ENCODE results near the gene PRKD3. TPM values are rescaled to one million over a fixed set of nuclear protein-coding genes. Genes with fewer than 3 reads are reported as not detected.

PRKD3 gene
- total RNA-seq, 1 experiment from 2014 or later: 82.1 TPM

DNA sequence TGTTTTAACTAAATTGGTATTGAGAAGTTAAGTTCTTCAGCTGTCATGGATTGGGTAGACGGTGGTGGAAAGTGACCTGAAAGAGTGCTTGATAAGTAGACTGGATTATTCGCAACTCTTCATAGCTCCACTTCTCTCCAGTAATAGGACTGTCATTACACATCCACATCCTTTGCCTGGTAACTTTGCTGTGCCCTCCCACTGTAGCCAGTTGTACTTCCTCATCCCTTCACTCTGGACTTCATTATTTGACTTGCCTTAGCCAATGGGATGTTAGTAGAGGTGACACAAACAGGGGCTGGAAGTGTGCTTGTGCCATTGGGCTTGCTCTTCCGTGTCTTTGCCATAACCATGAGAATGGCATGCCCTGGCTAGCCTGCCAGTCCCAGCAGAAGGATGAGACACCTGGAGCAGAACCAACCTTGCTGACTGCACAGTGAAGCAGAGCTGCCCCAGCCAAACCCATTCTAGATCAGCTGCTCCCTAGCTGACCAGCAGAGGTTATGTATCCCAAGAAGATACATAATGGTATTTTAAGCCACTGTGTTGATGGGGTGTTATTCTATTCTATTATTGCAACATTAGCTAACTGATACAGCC is 36.7 kb upstream of the PRKD3 start:
- no peak overlapping the region for H3K4me3 Mint-ChIP-seq
- ATAC-seq (no peak), DNase-seq (ENCODE audit: low spot score) (no peak)

DNA sequence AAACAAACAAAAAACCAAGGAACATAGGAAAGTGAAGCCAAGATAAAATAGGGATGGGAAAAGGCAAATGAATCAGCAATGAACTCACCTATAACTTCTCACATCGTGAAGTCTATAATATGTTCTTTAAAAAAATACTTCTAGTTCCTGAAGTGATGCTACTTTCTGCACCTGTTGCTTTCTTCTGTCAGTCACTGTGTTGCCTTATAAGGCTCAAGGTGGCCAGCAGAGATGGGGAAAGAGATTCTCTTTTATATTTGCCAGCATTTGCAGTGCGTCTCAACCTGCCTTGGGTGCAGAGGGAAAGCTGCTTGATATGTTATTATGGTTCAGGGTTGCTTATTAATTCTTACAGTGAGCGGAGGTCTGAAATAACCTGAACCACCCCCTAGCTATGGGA is 33.8 kb upstream of the PRKD3 start:
- CTCF ChIA-PET: interaction anchor here (0.8 to 1.5 kb wide), 3 partner anchors 9 to 38 kb away, joined by 3 read pairs; no protein-coding TSS in a partner anchor
- TF ChIP-seq, protein P1, sequence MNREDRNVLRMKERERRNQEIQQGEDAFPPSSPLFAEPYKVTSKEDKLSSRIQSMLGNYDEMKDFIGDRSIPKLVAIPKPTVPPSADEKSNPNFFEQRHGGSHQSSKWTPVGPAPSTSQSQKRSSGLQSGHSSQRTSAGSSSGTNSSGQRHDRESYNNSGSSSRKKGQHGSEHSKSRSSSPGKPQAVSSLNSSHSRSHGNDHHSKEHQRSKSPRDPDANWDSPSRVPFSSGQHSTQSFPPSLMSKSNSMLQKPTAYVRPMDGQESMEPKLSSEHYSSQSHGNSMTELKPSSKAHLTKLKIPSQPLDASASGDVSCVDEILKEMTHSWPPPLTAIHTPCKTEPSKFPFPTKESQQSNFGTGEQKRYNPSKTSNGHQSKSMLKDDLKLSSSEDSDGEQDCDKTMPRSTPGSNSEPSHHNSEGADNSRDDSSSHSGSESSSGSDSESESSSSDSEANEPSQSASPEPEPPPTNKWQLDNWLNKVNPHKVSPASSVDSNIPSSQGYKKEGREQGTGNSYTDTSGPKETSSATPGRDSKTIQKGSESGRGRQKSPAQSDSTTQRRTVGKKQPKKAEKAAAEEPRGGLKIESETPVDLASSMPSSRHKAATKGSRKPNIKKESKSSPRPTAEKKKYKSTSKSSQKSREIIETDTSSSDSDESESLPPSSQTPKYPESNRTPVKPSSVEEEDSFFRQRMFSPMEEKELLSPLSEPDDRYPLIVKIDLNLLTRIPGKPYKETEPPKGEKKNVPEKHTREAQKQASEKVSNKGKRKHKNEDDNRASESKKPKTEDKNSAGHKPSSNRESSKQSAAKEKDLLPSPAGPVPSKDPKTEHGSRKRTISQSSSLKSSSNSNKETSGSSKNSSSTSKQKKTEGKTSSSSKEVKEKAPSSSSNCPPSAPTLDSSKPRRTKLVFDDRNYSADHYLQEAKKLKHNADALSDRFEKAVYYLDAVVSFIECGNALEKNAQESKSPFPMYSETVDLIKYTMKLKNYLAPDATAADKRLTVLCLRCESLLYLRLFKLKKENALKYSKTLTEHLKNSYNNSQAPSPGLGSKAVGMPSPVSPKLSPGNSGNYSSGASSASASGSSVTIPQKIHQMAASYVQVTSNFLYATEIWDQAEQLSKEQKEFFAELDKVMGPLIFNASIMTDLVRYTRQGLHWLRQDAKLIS (CRISPR knock-in tag; IDR thresholded peaks at IDR 0.05; ENCODE audit: borderline replicate concordance): no peak
- TF ChIP-seq TEAD1 (CRISPR knock-in tag; IDR thresholded peaks at IDR 0.05) (no peak), JUN (CRISPR knock-in tag; IDR thresholded peaks at IDR 0.05) (no peak), ZNF396 (CRISPR knock-in tag; IDR thresholded peaks at IDR 0.05; ENCODE audit: borderline replicate concordance) (no peak), NFATC4 (CRISPR knock-in tag; IDR thresholded peaks at IDR 0.05) (no peak), ELF4 (CRISPR knock-in tag; IDR thresholded peaks at IDR 0.05; ENCODE audit: low read depth) (no peak)
- TF ChIP-seq, protein P2, sequence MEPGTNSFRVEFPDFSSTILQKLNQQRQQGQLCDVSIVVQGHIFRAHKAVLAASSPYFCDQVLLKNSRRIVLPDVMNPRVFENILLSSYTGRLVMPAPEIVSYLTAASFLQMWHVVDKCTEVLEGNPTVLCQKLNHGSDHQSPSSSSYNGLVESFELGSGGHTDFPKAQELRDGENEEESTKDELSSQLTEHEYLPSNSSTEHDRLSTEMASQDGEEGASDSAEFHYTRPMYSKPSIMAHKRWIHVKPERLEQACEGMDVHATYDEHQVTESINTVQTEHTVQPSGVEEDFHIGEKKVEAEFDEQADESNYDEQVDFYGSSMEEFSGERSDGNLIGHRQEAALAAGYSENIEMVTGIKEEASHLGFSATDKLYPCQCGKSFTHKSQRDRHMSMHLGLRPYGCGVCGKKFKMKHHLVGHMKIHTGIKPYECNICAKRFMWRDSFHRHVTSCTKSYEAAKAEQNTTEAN (CRISPR knock-in tag; IDR thresholded peaks at IDR 0.05): no peak
- TF ChIP-seq, protein P3, sequence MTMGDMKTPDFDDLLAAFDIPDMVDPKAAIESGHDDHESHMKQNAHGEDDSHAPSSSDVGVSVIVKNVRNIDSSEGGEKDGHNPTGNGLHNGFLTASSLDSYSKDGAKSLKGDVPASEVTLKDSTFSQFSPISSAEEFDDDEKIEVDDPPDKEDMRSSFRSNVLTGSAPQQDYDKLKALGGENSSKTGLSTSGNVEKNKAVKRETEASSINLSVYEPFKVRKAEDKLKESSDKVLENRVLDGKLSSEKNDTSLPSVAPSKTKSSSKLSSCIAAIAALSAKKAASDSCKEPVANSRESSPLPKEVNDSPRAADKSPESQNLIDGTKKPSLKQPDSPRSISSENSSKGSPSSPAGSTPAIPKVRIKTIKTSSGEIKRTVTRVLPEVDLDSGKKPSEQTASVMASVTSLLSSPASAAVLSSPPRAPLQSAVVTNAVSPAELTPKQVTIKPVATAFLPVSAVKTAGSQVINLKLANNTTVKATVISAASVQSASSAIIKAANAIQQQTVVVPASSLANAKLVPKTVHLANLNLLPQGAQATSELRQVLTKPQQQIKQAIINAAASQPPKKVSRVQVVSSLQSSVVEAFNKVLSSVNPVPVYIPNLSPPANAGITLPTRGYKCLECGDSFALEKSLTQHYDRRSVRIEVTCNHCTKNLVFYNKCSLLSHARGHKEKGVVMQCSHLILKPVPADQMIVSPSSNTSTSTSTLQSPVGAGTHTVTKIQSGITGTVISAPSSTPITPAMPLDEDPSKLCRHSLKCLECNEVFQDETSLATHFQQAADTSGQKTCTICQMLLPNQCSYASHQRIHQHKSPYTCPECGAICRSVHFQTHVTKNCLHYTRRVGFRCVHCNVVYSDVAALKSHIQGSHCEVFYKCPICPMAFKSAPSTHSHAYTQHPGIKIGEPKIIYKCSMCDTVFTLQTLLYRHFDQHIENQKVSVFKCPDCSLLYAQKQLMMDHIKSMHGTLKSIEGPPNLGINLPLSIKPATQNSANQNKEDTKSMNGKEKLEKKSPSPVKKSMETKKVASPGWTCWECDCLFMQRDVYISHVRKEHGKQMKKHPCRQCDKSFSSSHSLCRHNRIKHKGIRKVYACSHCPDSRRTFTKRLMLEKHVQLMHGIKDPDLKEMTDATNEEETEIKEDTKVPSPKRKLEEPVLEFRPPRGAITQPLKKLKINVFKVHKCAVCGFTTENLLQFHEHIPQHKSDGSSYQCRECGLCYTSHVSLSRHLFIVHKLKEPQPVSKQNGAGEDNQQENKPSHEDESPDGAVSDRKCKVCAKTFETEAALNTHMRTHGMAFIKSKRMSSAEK (CRISPR knock-in tag; IDR thresholded peaks at IDR 0.05; ENCODE audit: borderline replicate concordance): no peak
- TF ChIP-seq, protein P4, sequence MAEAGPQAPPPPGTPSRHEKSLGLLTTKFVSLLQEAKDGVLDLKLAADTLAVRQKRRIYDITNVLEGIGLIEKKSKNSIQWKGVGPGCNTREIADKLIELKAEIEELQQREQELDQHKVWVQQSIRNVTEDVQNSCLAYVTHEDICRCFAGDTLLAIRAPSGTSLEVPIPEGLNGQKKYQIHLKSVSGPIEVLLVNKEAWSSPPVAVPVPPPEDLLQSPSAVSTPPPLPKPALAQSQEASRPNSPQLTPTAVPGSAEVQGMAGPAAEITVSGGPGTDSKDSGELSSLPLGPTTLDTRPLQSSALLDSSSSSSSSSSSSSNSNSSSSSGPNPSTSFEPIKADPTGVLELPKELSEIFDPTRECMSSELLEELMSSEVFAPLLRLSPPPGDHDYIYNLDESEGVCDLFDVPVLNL (CRISPR knock-in tag; IDR thresholded peaks at IDR 0.05; ENCODE audit: borderline replicate concordance, low read depth): no peak

More for the DNA sequence above, 36.7 kb upstream of the PRKD3 start:
- ChIA-PET POLR2A (no interaction called here), CTCF (interaction anchor here (1.7 kb wide), 1 partner anchor 35 kb away, joined by 5 read pairs; no protein-coding TSS in a partner anchor)
- H3K9me3 Mint-ChIP-seq: no peaks in the 10 kb centered on the region
- no peaks in the 10 kb centered on the region for H3K36me3 Mint-ChIP-seq
- H3K4me1 Mint-ChIP-seq: peaks cover 16% of the 10 kb centered on the region
- no peak overlapping the region for H3K27ac Mint-ChIP-seq
- TF ChIP-seq FOXJ3 (CRISPR knock-in tag; IDR thresholded peaks at IDR 0.05; ENCODE audit: borderline replicate concordance) (no peak), TP53 (CRISPR knock-in tag; IDR thresholded peaks at IDR 0.05) (no peak), NR2C2 (CRISPR knock-in tag; IDR thresholded peaks at IDR 0.05) (no peak), NFATC4 (CRISPR knock-in tag; IDR thresholded peaks at IDR 0.05) (no peak), KAT7 (CRISPR knock-in tag; IDR thresholded peaks at IDR 0.05; ENCODE audit: borderline replicate concordance) (no peak), ZNF138 (CRISPR knock-in tag; conservative IDR thresholded peaks at IDR 0.05) (no peak), MYBL2 (CRISPR knock-in tag; IDR thresholded peaks at IDR 0.05) (no peak)
- TF ChIP-seq, protein P5, sequence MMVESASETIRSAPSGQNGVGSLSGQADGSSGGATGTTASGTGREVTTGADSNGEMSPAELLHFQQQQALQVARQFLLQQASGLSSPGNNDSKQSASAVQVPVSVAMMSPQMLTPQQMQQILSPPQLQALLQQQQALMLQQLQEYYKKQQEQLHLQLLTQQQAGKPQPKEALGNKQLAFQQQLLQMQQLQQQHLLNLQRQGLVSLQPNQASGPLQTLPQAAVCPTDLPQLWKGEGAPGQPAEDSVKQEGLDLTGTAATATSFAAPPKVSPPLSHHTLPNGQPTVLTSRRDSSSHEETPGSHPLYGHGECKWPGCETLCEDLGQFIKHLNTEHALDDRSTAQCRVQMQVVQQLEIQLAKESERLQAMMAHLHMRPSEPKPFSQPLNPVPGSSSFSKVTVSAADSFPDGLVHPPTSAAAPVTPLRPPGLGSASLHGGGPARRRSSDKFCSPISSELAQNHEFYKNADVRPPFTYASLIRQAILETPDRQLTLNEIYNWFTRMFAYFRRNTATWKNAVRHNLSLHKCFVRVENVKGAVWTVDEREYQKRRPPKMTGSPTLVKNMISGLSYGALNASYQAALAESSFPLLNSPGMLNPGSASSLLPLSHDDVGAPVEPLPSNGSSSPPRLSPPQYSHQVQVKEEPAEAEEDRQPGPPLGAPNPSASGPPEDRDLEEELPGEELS (CRISPR knock-in tag; IDR thresholded peaks at IDR 0.05): no peak
- TF ChIP-seq, protein P6, sequence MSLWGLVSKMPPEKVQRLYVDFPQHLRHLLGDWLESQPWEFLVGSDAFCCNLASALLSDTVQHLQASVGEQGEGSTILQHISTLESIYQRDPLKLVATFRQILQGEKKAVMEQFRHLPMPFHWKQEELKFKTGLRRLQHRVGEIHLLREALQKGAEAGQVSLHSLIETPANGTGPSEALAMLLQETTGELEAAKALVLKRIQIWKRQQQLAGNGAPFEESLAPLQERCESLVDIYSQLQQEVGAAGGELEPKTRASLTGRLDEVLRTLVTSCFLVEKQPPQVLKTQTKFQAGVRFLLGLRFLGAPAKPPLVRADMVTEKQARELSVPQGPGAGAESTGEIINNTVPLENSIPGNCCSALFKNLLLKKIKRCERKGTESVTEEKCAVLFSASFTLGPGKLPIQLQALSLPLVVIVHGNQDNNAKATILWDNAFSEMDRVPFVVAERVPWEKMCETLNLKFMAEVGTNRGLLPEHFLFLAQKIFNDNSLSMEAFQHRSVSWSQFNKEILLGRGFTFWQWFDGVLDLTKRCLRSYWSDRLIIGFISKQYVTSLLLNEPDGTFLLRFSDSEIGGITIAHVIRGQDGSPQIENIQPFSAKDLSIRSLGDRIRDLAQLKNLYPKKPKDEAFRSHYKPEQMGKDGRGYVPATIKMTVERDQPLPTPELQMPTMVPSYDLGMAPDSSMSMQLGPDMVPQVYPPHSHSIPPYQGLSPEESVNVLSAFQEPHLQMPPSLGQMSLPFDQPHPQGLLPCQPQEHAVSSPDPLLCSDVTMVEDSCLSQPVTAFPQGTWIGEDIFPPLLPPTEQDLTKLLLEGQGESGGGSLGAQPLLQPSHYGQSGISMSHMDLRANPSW (CRISPR knock-in tag; conservative IDR thresholded peaks at IDR 0.05; ENCODE audit: low read depth): no peak
- TF ChIP-seq, protein P2 (CRISPR knock-in tag; IDR thresholded peaks at IDR 0.05): no peak
- no peaks in the 10 kb centered on the region for H3K27me3 Mint-ChIP-seq (ENCODE audit: low read depth)

More for the DNA sequence above, 33.8 kb upstream of the PRKD3 start:
- no peak for DNase-seq (ENCODE audit: low spot score)
- H3K4me1 Mint-ChIP-seq: peaks cover 23% of the 10 kb centered on the region
- H3K9me3 Mint-ChIP-seq: no peaks in the 10 kb centered on the region
- no peak for ATAC-seq
- no peaks in the 10 kb centered on the region for H3K36me3 Mint-ChIP-seq
- H3K27ac Mint-ChIP-seq: no peak overlapping the region
- H3K27me3 Mint-ChIP-seq (ENCODE audit: low read depth): no peaks in the 10 kb centered on the region
- H3K4me3 Mint-ChIP-seq: no peak overlapping the region
- POLR2A ChIA-PET: no interaction called here
